GM12874 (cell line): ENCODE results near the gene MAD2L2.

ENCODE experiments used
- TF ChIP-seq, protein P1 (sequence below): IDR thresholded peaks from 2 replicates; pipeline ENCODE4 v1.5.1; 2011; ENCODE audit warnings: low read depth, mild to moderate bottlenecking, control low read depth, low read length, moderate library complexity; ENCODE audit not compliant: insufficient read depth

Gene MAD2L2

DNA sequence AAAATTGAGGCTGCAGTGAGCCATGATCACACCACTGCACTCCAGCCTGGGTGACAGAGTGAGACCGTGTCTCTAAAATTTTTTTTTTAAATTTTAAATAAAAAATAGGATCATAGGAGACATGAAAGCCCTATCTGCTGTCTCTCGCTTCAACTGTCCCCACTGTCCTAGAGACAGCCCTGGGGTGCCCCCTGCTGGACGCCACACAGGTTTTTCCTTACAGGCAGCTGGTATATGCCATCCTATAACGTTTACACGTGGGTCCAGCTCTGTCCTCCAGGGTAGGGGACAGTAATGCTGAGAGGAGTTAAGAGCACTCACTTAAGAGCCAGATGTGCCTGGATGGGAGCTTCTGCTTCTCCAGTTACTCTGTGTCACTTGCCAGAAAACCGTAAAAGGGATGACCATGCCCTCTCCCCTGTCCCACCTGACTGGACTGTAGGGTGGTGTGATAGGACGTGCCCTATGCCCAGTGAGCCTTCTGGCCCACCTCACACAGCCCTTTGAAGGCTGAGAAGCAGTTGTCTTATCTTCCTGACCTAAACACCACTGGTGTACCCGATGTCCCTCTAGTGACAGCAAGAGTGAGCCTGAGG is 35.2 kb downstream of the MAD2L2 start:
- TF ChIP-seq, protein P1, sequence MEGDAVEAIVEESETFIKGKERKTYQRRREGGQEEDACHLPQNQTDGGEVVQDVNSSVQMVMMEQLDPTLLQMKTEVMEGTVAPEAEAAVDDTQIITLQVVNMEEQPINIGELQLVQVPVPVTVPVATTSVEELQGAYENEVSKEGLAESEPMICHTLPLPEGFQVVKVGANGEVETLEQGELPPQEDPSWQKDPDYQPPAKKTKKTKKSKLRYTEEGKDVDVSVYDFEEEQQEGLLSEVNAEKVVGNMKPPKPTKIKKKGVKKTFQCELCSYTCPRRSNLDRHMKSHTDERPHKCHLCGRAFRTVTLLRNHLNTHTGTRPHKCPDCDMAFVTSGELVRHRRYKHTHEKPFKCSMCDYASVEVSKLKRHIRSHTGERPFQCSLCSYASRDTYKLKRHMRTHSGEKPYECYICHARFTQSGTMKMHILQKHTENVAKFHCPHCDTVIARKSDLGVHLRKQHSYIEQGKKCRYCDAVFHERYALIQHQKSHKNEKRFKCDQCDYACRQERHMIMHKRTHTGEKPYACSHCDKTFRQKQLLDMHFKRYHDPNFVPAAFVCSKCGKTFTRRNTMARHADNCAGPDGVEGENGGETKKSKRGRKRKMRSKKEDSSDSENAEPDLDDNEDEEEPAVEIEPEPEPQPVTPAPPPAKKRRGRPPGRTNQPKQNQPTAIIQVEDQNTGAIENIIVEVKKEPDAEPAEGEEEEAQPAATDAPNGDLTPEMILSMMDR = peak; percentile 80

DNA sequence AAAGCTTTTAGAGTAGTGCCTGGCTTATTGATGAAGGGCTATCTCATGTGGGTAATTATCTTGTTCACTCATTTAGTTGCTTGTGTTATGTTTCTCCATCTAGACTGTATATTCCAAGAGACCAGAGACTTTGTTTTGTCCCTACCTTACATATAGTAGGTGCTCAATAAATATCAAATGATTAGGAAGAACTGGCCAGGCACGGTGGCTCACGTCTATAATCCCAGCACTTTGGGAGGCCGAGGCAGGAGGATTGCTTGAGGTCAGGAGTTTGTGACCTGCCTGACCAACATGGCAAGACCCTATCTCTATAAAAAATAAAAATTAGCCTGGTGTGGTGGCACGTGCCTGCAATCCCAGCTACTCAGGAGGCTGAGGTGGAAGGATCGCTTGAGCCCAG is 35.7 kb downstream of the MAD2L2 start:
- TF ChIP-seq, protein P1 = no peak

DNA sequence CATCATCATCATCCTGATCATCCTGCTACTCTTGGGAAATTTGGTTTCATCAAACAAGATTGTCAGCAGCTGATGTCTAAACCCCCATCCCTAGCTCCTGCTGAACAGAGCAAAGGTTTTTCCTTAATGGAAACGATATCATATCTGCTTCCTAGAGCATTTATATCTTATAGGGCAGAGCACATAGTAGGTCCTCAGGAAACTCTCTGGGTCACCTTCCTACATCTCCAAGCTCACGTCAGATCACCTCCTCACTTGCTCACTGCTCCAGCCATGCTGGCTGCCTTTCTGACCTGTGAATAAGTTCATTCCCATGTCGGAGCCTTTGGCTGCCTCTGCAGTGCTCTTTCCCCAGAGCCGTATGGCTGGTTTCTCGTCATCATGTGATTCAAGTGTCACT is 37.2 kb downstream of the MAD2L2 start:
- TF ChIP-seq, protein P1 = no peak

DNA sequence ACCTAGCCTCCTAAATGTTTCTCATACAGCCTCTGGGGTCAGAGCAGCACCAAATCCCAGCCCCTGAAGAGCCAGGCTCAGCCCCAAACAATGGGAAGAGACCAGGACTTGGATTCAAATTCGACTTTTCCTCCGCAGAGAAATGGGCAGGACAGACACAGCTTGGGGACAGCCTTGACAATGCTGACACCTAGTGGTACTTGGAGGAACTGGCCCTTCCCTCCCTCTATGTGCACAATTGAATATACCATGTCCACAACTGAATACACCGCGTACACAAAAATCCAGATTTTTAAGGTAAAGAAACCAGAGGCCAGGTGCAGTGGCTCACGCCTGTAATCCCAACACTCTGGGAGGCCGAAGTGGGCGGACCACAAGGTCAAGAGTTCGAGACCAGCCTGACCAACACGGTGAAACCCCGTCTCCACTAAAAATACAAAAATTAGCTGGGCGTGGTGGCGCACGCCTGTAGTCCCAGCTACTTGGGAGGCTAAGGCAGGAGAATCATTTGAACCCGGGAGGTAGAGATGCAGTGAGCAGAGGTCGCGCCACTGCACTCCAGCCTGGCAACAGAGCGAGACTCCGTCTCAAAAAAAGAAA is 38.4 kb downstream of the MAD2L2 start:
- TF ChIP-seq, protein P1 = peak; percentile 96

DNA sequence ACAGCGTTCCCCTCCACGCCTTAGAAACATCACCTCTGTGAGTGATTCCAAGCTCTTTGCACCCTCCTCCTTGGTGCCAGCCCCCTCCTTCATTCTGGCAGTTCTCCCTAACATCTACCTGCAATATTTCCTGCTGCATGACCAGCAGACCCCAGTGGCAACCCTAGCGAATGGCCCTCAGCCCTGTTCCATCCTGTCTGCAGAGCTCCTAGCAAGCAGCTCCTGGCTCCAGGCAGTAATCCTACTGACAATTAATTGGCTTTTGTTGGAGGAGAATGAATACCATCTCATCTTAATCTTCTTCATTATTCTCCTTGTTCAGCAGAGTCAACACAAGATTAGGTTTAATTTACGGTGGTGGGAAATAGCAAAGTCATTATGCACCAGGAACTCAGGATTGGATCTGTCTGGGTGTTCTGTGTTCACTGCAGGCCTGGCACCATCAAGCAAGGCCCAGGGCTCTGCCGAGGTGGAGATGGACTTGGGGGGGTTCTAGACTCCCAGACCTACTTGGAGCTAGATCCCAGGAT is 39.1 kb downstream of the MAD2L2 start:
- TF ChIP-seq, protein P1 = no peak

DNA sequence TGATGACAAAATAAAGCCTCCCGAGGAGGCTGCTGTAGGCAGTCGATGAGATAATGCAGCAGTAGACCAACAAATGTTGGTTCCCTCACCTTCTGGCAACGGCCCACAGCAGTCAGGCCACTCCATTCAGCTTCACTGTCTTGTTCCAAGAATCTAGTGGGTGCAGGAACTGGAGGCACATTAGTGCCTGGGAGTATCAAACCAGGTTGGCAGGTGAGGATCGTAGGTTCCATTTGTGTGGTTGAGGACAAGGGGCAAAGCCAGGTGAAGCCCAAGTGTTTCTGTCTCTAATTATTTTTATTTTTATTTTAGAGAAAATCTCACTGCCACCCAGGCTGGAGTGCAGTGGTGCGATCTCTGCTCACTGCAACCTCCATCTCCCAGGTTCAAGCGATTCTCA is 40.0 kb downstream of the MAD2L2 start:
- TF ChIP-seq, protein P1 = no peak

DNA sequence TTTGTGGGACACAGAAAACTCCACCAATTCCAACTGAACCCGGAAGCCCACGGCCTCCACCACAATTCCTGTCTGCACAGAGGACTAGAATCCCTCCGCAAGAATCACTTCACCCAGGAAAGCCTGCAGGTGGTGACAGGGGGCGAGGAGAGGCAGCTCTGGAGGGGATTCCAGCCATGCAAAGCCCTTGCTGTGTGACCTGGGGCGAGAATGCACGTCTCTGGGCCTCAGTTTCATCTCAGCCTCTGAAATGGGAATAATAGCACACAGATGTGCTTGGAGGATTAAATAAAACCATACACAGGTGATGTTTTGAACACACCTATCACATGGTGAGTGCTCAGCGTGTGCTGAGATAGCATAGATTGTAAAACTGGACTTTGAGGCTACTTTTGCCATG is 40.8 kb downstream of the MAD2L2 start:
- TF ChIP-seq, protein P1 = no peak
